ENCODE measurements around the gene TRIM52.
"Not testable (repeated sequence)": the region's sequence is repeated elsewhere in the genome, so short reads cannot be mapped to it uniquely, and the experiment has no call there.

Gene TRIM52

GRCh38 chr5:181267291-181267904 is 6.5 kb upstream of the TRIM52 start:
- not testable (repeated sequence) for ATAC-seq

GRCh38 chr5:181265092-181265671 is 4.2 kb upstream of the TRIM52 start:
- TF ChIP-seq ZNF565 (CRISPR knock-in tag; conservative IDR thresholded peaks at IDR 0.05; ENCODE audit: low read depth) (no peak), OSR1 (CRISPR knock-in tag; IDR thresholded peaks at IDR 0.05) (no peak), RARB (CRISPR knock-in tag; IDR thresholded peaks at IDR 0.05) (no peak), POU6F1 (CRISPR knock-in tag; IDR thresholded peaks at IDR 0.05; ENCODE audit: borderline replicate concordance, low read depth) (no peak), ESRRG (CRISPR knock-in tag; IDR thresholded peaks at IDR 0.05) (no peak), ARNTL (CRISPR knock-in tag; IDR thresholded peaks at IDR 0.05; ENCODE audit: borderline replicate concordance, low read depth) (no peak), TCF4 (CRISPR knock-in tag; IDR thresholded peaks at IDR 0.05; ENCODE audit: borderline replicate concordance) (no peak), ZNF8 (CRISPR knock-in tag; IDR thresholded peaks at IDR 0.05) (no peak), ZC3H10 (CRISPR knock-in tag; IDR thresholded peaks at IDR 0.05) (no peak), BACH2 (CRISPR knock-in tag; IDR thresholded peaks at IDR 0.05; ENCODE audit: borderline replicate concordance) (no peak), ZFP3 (CRISPR knock-in tag; IDR thresholded peaks at IDR 0.05) (no peak)

GRCh38 chr5:181263633-181264032 is 2.7 kb upstream of the TRIM52 start:
- TF ChIP-seq RARB (CRISPR knock-in tag; IDR thresholded peaks at IDR 0.05) (no peak), BACH2 (CRISPR knock-in tag; IDR thresholded peaks at IDR 0.05; ENCODE audit: borderline replicate concordance) (no peak), CSDC2 (CRISPR knock-in tag; IDR thresholded peaks at IDR 0.05) (no peak), PPARA (CRISPR knock-in tag; IDR thresholded peaks at IDR 0.05; ENCODE audit: borderline replicate concordance) (no peak), TOX (CRISPR knock-in tag; IDR thresholded peaks at IDR 0.05; ENCODE audit: borderline replicate concordance) (no peak), TCF4 (CRISPR knock-in tag; IDR thresholded peaks at IDR 0.05; ENCODE audit: borderline replicate concordance) (no peak), ARNTL (CRISPR knock-in tag; IDR thresholded peaks at IDR 0.05; ENCODE audit: borderline replicate concordance, low read depth) (no peak), ZNF8 (CRISPR knock-in tag; IDR thresholded peaks at IDR 0.05) (no peak)
- ATAC-seq = no peak

More at GRCh38 chr5:181265092-181265671, 4.2 kb upstream of the TRIM52 start:
- no peak for ATAC-seq

- ATAC-seq = peak; percentile 79
- TF ChIP-seq SNAI2 (CRISPR knock-in tag; IDR thresholded peaks at IDR 0.05) = no peak
- TF ChIP-seq ZFP3 (CRISPR knock-in tag; IDR thresholded peaks at IDR 0.05) = 0 out of 2 replicates have a peak, but pooled peaks have one; percentile 46
- no peak for TF ChIP-seq PATZ1 (CRISPR knock-in tag; IDR thresholded peaks at IDR 0.05; ENCODE audit: borderline replicate concordance)
- no peak for TF ChIP-seq TCF4 (CRISPR knock-in tag; IDR thresholded peaks at IDR 0.05; ENCODE audit: borderline replicate concordance)
- TF ChIP-seq POU6F1 (CRISPR knock-in tag; IDR thresholded peaks at IDR 0.05; ENCODE audit: borderline replicate concordance, low read depth) = no peak
- no peak for TF ChIP-seq CSRNP3 (CRISPR knock-in tag; IDR thresholded peaks at IDR 0.05)
- no peak for TF ChIP-seq RARB (CRISPR knock-in tag; IDR thresholded peaks at IDR 0.05)
- no peak for TF ChIP-seq ISL1 (CRISPR knock-in tag; IDR thresholded peaks at IDR 0.05)
These were observed 542 bp upstream of the TRIM52 start for GRCh38 chr5:181261320-181262049.
